Right forelimb (tissue), 1 donor: ENCODE data around the gene ARL6IP4.

Experiments used
- DNase-seq: peaks from one replicate; pipeline ENCODE4 v3.0.0-alpha.2; 2018

Gene ARL6IP4

GRCh38 chr12:122991623-122992275 is 11.3 kb downstream of the ARL6IP4 start:
- DNase-seq = no peak

- peak; percentile 37 for DNase-seq
Observed at GRCh38 chr12:122992386-122992785, 11.9 kb downstream of the ARL6IP4 start.

- DNase-seq = no peak
Observed at GRCh38 chr12:122994140-122994675, 13.7 kb downstream of the ARL6IP4 start.

GRCh38 chr12:122994781-122995502 is 14.5 kb downstream of the ARL6IP4 start:
- no peak for DNase-seq

GRCh38 chr12:122995503-122996187 is 15.2 kb downstream of the ARL6IP4 start:
- no peak for DNase-seq

- DNase-seq = no peak
Observed at GRCh38 chr12:122996188-122996601, 15.7 kb downstream of the ARL6IP4 start.

- DNase-seq = peak; percentile 20
Observed at GRCh38 chr12:122996621-122997342, 16.3 kb downstream of the ARL6IP4 start.

- no peak for DNase-seq
Observed at GRCh38 chr12:122997343-122998250, 17.1 kb downstream of the ARL6IP4 start.

GRCh38 chr12:122998316-122998715 is 17.8 kb downstream of the ARL6IP4 start:
- no peak for DNase-seq

GRCh38 chr12:122999196-122999946 is 18.9 kb downstream of the ARL6IP4 start:
- peak; percentile 38 for DNase-seq

GRCh38 chr12:122999986-123000420 is 19.5 kb downstream of the ARL6IP4 start:
- peak; percentile 22 for DNase-seq

GRCh38 chr12:123000578-123000977 is 20.1 kb downstream of the ARL6IP4 start:
- peak; percentile 27 for DNase-seq

GRCh38 chr12:123001464-123001863 is 21.0 kb downstream of the ARL6IP4 start:
- DNase-seq = no peak

- peak; percentile 20 for DNase-seq
Observed at GRCh38 chr12:123003257-123003656, 22.8 kb downstream of the ARL6IP4 start.

GRCh38 chr12:123004287-123004686 is 23.8 kb downstream of the ARL6IP4 start:
- DNase-seq = peak; percentile 15

GRCh38 chr12:123005081-123005626 is 24.7 kb downstream of the ARL6IP4 start:
- DNase-seq = peak; percentile 28

- peak; percentile 26 for DNase-seq
Observed at GRCh38 chr12:123006977-123007376, 26.5 kb downstream of the ARL6IP4 start.

GRCh38 chr12:123010110-123010509 is 29.6 kb downstream of the ARL6IP4 start:
- DNase-seq = no peak

- no peak for DNase-seq
Observed at GRCh38 chr12:123010681-123011080, 30.2 kb downstream of the ARL6IP4 start.

- DNase-seq = no peak
Observed at GRCh38 chr12:123011701-123012100, 31.2 kb downstream of the ARL6IP4 start.
